Mucosa of descending colon (tissue), 3 donors: ENCODE measurements around the gene ETV6. TPM values are rescaled to one million over a fixed set of nuclear protein-coding genes. Genes with fewer than 3 reads are reported as not detected.

Experiments
- ATAC-seq: fragments of 200-7000 bp; cut with Tn5 transposase; one replicate; pipeline ENCODE4 v1.9.1; 2020; ENCODE audit warnings: mild to moderate bottlenecking, moderate library complexity
- DNase-seq, 3 donors: peaks; one replicate each; pipeline ENCODE4 v3.0.0-alpha.2; 2020
- H3K36me3 ChIP-seq: fragments of 200-600 bp; one replicate; pipeline ENCODE4 v1.8.0; 2021; ENCODE audit warnings: low read depth, mild to moderate bottlenecking
- H3K4me1 ChIP-seq: fragments of 200-600 bp; one replicate; pipeline ENCODE4 v1.8.0; 2021; ENCODE audit warnings: low read depth, mild to moderate bottlenecking
- H3K4me3 ChIP-seq: fragments of 200-600 bp; one replicate; pipeline ENCODE4 v1.8.0; 2021; ENCODE audit warnings: mild to moderate bottlenecking
- H3K9me3 ChIP-seq: fragments of 200-600 bp; one replicate; pipeline ENCODE4 v1.8.0; 2021; ENCODE audit warnings: mild to moderate bottlenecking
- intact Hi-C, 2 donors: fragments of 100-400 bp; cut with DNase I in 1 of 2; cut with micrococcal nuclease in 1 of 2; formaldehyde crosslinking; loops; one replicate each; pipeline versions ENCODE4 v1.11.0 to v1.11.1; 2022; cut with DNase I, micrococcal nuclease
- total RNA-seq, 3 donors: library from RNA; stranded (reverse); fragmentation: NEBNext Ultra II Directional in 2 of 3; extraction: Animal tissue kit (Norgen Biotek cat#: 25700) in 2 of 3; gene quantifications; one replicate each; pipeline versions ENCODE4 v1.2.1 to v1.2.4, GENCODE V29; 2021 to 2023
- TF ChIP-seq, protein P1 (sequence below): fragments of 200-600 bp; IDR thresholded peaks from one replicate; pipeline ENCODE4 v1.8.0; 2022; ENCODE audit warnings: antibody characterized with exemption, mild to moderate bottlenecking
- donor health status: DM: no; HTN: no; CAD: no; lungs with moderate emphysema.
- donor health status: DM: no; HTN: no; CAD: no.
- donor health status: DM: no; HTN: yes; CAD: no.

The ETV6 gene
- total RNA-seq, 3 donors from 2014 or later, result 60.9 to 74.3 (median 72.8) TPM

DNA sequence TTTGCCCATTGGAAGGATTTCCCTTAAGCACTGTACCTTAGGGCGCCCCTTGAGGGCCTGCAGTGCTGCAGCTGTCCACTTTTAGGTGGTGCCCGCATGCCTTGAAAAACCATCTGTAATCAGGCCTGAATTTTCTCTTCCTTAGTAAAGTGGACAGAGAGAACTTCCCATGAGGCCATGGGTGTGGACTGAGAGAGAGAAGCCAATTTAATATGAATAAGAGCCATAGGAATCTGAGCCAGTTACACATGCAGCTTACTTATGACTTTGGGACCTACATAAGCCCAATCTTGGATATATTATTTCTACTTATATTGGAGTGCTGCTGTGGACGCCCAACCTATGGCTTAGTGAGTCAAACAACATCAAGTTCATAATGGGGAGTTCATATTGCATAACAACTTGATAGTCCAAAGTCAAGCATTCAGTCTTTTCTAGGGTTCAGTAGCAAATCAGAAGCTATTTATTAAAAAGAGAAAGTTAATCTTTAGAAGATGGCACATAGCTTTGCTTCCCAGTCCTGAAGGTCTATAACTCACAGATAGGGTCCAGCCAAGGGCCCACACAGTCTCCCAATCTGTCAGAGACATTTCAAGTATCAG, 11.1 kb upstream of the ETV6 start:
- no peak for DNase-seq
- no peaks in the 10 kb centered on the region for H3K4me1 ChIP-seq
- intact Hi-C loops, result no loop called here
- TF ChIP-seq, protein P1, sequence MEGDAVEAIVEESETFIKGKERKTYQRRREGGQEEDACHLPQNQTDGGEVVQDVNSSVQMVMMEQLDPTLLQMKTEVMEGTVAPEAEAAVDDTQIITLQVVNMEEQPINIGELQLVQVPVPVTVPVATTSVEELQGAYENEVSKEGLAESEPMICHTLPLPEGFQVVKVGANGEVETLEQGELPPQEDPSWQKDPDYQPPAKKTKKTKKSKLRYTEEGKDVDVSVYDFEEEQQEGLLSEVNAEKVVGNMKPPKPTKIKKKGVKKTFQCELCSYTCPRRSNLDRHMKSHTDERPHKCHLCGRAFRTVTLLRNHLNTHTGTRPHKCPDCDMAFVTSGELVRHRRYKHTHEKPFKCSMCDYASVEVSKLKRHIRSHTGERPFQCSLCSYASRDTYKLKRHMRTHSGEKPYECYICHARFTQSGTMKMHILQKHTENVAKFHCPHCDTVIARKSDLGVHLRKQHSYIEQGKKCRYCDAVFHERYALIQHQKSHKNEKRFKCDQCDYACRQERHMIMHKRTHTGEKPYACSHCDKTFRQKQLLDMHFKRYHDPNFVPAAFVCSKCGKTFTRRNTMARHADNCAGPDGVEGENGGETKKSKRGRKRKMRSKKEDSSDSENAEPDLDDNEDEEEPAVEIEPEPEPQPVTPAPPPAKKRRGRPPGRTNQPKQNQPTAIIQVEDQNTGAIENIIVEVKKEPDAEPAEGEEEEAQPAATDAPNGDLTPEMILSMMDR, result no peak
- H3K4me3 ChIP-seq, result no peak overlapping the region
- H3K9me3 ChIP-seq, result peaks cover 6% of the 10 kb centered on the region
- H3K36me3 ChIP-seq, result no peaks in the 10 kb centered on the region
- peak; percentile 33 for ATAC-seq

GRCh38 chr12:11639454-11639853, 10.0 kb upstream of the ETV6 start:
- Histone ChIP-seq H3K4me1 (no peaks in the 10 kb centered on the region), H3K4me3 (no peak overlapping the region), H3K36me3 (no peaks in the 10 kb centered on the region), H3K9me3 (peaks cover 6% of the 10 kb centered on the region)
- intact Hi-C loops, result no loop called here
- ATAC-seq (peak; percentile 16), DNase-seq (no peak)
- TF ChIP-seq, protein P1, result no peak

GRCh38 chr12:11641522-11641921, 8.0 kb upstream of the ETV6 start:
- Histone ChIP-seq H3K4me3 (no peak overlapping the region), H3K4me1 (no peaks in the 10 kb centered on the region), H3K9me3 (no peaks in the 10 kb centered on the region), H3K36me3 (no peaks in the 10 kb centered on the region)
- intact Hi-C loops, result no loop called here
- no peak for ATAC-seq
- TF ChIP-seq, protein P1, result no peak
- no peak for DNase-seq

- H3K4me3 ChIP-seq, result no peak overlapping the region
- no peaks in the 10 kb centered on the region for H3K4me1 ChIP-seq
- intact Hi-C loops, result no loop called here
- DNase-seq (no peak), ATAC-seq (peak; percentile 53)
- TF ChIP-seq, protein P1, result no peak
- no peaks in the 10 kb centered on the region for H3K9me3 ChIP-seq
- no peaks in the 10 kb centered on the region for H3K36me3 ChIP-seq
Observed at GRCh38 chr12:11642785-11643184, 6.7 kb upstream of the ETV6 start.

- intact Hi-C loops, result no loop called here
- Histone ChIP-seq H3K4me3 (no peak overlapping the region), H3K36me3 (no peaks in the 10 kb centered on the region), H3K4me1 (no peaks in the 10 kb centered on the region), H3K9me3 (no peaks in the 10 kb centered on the region)
- DNase-seq, result no peak
- no peak for ATAC-seq
- TF ChIP-seq, protein P1, result no peak
Observed at GRCh38 chr12:11645391-11645790, 4.1 kb upstream of the ETV6 start.
